Activated naive CD8-positive, alpha-beta T cell treated with anti-CD3 and anti-CD28 coated beads, Interleukin-2, amount 50 U/mL, for 24 hours (primary cell): ENCODE measurements around the gene TATDN3.
A peak's percentile ranks its signal among the peaks of the same experiment; 100 is the strongest.

ENCODE experiments used
- ATAC-seq: fragments of 150-1000 bp; cut with Tn5 transposase; one replicate; pipeline ENCODE4 v1.10.0; 2021
- DNase-seq: peaks from one replicate; pipeline ENCODE4 v3.0.0; 2021
- H3K27ac Mint-ChIP-seq: one replicate; pipeline ENCODE4 v1.8.0; 2021; ENCODE audit warnings: mild to moderate bottlenecking, mixed read lengths
- H3K27me3 Mint-ChIP-seq: one replicate; pipeline ENCODE4 v1.8.0; 2021; ENCODE audit warnings: mixed read lengths
- H3K36me3 Mint-ChIP-seq: one replicate; pipeline ENCODE4 v1.8.0; 2021; ENCODE audit warnings: low read depth, mixed read lengths
- H3K4me1 Mint-ChIP-seq: one replicate; pipeline ENCODE4 v1.8.0; 2021; ENCODE audit warnings: mixed read lengths
- H3K4me3 Mint-ChIP-seq: one replicate; pipeline ENCODE4 v1.8.0; 2021; ENCODE audit warnings: mild to moderate bottlenecking, moderate library complexity, mixed read lengths
- H3K9me3 Mint-ChIP-seq: one replicate; pipeline ENCODE4 v1.8.0; 2021; ENCODE audit warnings: mixed read lengths

The TATDN3 gene

DNA sequence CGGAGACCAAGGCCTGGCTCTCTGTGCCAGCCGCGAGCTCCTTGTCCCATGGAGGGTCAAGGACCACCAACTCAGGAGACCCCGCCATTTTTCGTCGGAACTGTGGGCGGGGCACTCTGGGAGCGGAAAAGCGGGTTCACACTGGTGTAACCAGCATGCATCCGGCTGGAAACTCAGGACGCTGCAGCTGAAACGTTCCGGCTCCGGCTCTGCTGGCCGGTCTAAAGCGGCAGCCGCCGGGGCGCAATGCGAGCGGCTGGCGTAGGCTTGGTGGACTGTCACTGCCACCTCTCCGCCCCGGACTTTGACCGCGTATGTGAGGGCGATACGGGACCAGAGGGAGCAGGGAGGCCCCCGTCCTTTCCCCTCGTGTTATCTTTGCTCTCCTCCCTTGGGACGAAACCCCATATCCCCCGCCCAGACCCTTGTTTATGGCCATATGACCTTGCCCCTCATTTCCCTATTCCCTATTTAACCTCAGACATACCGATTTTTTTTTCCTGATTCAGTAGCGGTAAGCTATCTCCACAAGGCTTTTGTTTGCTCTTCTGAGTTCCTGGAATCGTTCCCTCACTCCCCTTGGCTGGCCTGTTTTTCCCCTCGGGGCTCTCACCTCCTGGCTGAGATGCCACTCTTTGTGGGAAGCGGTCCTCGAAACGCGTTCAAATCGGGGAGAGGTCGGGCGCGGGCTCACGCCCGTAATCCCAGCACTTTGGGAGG, at the start of gene TATDN3, which contains the start of gene NSL1:
Gene TATDN3, plus strand, starts transcription at position 219 of the 720 bp plus-strand sequence. Its CDS starts 28 bp downstream, at position 247.
Gene NSL1, minus strand, starts transcription at position 102 of the 720 bp plus-strand sequence. Its CDS starts 14 bp downstream, at position 88.
- DNase-seq: peak; percentile 99
- no peaks in the 10 kb centered on the region for H3K27me3 Mint-ChIP-seq
- H3K36me3 Mint-ChIP-seq: peaks cover 17% of the 10 kb centered on the region
- ATAC-seq: peak; percentile 95
- H3K9me3 Mint-ChIP-seq: no peaks in the 10 kb centered on the region
- H3K4me3 Mint-ChIP-seq: peak within 1 kb of the TSS; percentile 97
- peaks cover 36% of the 10 kb centered on the region for H3K4me1 Mint-ChIP-seq
- H3K27ac Mint-ChIP-seq: peak within 1 kb of the TSS; percentile 94

DNA sequence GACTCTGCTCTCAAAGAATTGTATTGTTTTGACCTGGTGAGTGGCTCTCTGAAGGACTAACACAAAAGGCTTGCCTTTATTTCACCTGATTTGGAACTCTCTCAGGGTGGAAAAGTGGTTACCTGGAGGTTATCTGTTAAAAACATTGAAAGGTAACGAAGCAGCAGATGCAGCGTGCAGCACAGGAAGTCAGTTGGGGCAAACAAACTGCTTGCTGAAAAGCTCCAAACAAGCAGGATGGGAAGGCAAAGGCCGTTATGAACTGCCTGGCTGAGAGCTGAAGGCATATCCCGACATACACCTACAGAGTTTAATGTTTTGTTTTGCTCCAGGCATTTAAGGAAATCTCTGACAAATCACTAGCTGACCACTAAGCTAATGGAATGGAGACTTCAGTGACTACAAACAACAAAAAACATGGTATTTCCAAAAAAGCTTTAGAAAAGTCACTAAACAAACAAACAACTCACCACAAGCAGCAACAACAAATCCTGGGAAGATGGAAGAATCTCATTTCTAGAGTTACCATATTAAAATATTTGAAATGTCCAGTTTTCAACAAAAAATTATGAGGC, 47.7 kb upstream of the TATDN3 start:
- Mint-ChIP-seq H3K36me3 (peaks cover 20% of the 10 kb centered on the region), H3K4me3 (no peak overlapping the region), H3K27me3 (no peaks in the 10 kb centered on the region), H3K4me1 (peaks cover 40% of the 10 kb centered on the region), H3K9me3 (peaks cover 9% of the 10 kb centered on the region), H3K27ac (no peak overlapping the region)
- DNase-seq: no peak
- ATAC-seq: no peak

DNA sequence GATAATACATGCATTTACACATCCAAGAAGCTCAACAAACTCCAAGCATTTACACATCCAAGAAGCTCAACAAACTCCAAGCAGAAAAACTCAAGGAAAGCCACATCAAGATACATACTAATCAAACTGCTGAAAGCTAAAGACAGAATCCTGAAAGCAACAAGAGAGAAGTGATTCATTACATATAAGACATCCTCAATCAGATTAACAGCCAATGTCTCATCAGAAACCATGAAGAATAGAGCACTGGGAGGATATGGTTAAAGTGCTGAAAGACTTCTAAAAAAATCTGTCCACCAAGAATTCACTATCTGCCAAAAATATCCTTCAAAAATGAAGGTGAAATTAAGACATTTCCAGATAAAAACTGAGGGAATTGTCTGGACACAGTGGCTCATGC, 46.4 kb upstream of the TATDN3 start:
- Mint-ChIP-seq H3K4me3 (no peak overlapping the region), H3K27me3 (no peaks in the 10 kb centered on the region), H3K4me1 (peaks cover 39% of the 10 kb centered on the region), H3K27ac (no peak overlapping the region), H3K36me3 (peaks cover 20% of the 10 kb centered on the region), H3K9me3 (peaks cover 9% of the 10 kb centered on the region)
- ATAC-seq (no peak), DNase-seq (no peak)

GRCh38 chr1:212746546-212746945, 45.1 kb upstream of the TATDN3 start:
- Mint-ChIP-seq H3K9me3 (peaks cover 4% of the 10 kb centered on the region), H3K27me3 (no peaks in the 10 kb centered on the region), H3K4me1 (peaks cover 40% of the 10 kb centered on the region), H3K36me3 (peaks cover 15% of the 10 kb centered on the region), H3K27ac (no peak overlapping the region), H3K4me3 (no peak overlapping the region)
- DNase-seq (no peak), ATAC-seq (no peak)

- Mint-ChIP-seq H3K27ac (peak overlapping the region; percentile 77), H3K4me3 (peak overlapping the region; percentile 32), H3K9me3 (no peaks in the 10 kb centered on the region), H3K36me3 (peaks cover 2% of the 10 kb centered on the region), H3K4me1 (peaks cover 56% of the 10 kb centered on the region), H3K27me3 (no peaks in the 10 kb centered on the region)
- ATAC-seq (peak; percentile 27), DNase-seq (no peak)
These were observed 41.7 kb upstream of the TATDN3 start for GRCh38 chr1:212749821-212750535.

GRCh38 chr1:212752252-212752933, 39.3 kb upstream of the TATDN3 start:
- ATAC-seq: peak; percentile 50
- H3K27me3 Mint-ChIP-seq: no peaks in the 10 kb centered on the region
- DNase-seq: no peak
- peaks cover 50% of the 10 kb centered on the region for H3K4me1 Mint-ChIP-seq
- H3K36me3 Mint-ChIP-seq: peaks cover 2% of the 10 kb centered on the region
- peak overlapping the region; percentile 43 for H3K4me3 Mint-ChIP-seq
- peak overlapping the region; percentile 37 for H3K27ac Mint-ChIP-seq
- no peaks in the 10 kb centered on the region for H3K9me3 Mint-ChIP-seq

GRCh38 chr1:212752934-212753497, 38.7 kb upstream of the TATDN3 start:
- peaks cover 50% of the 10 kb centered on the region for H3K4me1 Mint-ChIP-seq
- peak; percentile 30 for ATAC-seq
- no peaks in the 10 kb centered on the region for H3K27me3 Mint-ChIP-seq
- H3K27ac Mint-ChIP-seq: peak overlapping the region; percentile 37
- peaks cover 2% of the 10 kb centered on the region for H3K36me3 Mint-ChIP-seq
- no peaks in the 10 kb centered on the region for H3K9me3 Mint-ChIP-seq
- no peak for DNase-seq
- H3K4me3 Mint-ChIP-seq: peak overlapping the region; percentile 43

GRCh38 chr1:212753749-212754148, 37.9 kb upstream of the TATDN3 start:
- DNase-seq (no peak), ATAC-seq (no peak)
- Mint-ChIP-seq H3K4me1 (peaks cover 50% of the 10 kb centered on the region), H3K36me3 (peaks cover 2% of the 10 kb centered on the region), H3K9me3 (no peaks in the 10 kb centered on the region), H3K27ac (peak overlapping the region; percentile 65), H3K4me3 (peak overlapping the region; percentile 22), H3K27me3 (no peaks in the 10 kb centered on the region)

DNA sequence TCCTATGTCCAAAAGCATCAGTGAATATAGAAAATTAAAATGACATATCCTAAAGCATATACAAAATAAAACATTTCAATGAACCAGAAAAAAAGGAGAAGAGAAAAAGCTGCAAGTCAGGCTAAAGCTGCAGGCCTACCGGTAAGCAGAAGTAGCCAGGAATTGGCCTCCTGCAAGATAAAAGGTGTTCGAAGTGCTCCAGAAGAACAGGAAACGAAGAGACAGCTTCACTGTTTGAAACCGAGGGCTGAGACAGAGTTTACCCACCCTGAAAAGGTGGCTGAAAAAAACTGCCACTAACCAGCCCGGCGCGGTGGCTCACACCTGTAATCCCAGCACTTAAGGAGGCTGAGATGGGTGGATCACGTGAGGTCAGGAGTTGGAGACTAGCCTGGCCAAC, 37.5 kb upstream of the TATDN3 start:
- no peaks in the 10 kb centered on the region for H3K9me3 Mint-ChIP-seq
- H3K27me3 Mint-ChIP-seq: no peaks in the 10 kb centered on the region
- H3K36me3 Mint-ChIP-seq: peaks cover 2% of the 10 kb centered on the region
- no peak for ATAC-seq
- H3K27ac Mint-ChIP-seq: peak overlapping the region; percentile 65
- DNase-seq: no peak
- H3K4me1 Mint-ChIP-seq: peaks cover 49% of the 10 kb centered on the region
- peak overlapping the region; percentile 22 for H3K4me3 Mint-ChIP-seq

DNA sequence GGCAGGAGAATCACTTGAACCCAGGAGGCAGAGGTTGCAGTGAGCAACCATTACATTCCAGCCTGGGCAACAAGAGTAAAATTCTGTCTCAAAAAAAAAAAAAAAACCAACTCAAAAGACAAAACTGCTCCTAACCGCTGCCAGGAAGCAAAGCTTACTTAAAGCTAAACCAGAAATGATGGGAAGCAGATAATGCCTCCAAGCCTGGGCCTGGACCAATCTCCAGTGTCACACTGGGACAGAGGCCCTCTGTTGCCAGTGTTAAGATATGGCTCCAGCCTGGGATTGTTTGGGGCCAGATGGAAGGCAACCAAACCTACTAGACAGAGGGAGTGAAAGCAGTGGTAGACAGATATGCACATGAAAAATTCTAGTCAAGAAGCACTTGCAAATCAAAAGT, 37.0 kb upstream of the TATDN3 start:
- peaks cover 45% of the 10 kb centered on the region for H3K4me1 Mint-ChIP-seq

DNA sequence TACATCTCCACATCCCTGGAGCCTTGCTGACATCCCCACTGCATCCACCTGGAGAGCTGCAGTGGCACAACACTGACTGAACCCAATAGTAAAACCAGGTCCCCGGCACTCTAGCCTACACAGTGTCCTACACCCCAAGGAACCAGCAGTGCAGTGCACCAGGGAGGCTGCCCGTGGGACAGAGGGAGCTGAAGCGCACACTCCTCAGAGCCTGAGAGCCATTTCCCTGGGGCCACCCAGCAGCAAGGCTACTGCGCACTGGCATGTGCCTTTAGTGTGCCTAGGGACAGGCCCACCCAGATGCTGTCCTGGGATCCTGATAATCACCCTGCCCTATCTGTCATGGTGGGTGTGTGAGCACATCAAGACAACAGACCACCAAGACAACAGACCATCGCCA, 32.0 kb upstream of the TATDN3 start:
- peaks cover 13% of the 10 kb centered on the region for H3K4me1 Mint-ChIP-seq
- no peaks in the 10 kb centered on the region for H3K9me3 Mint-ChIP-seq
- H3K36me3 Mint-ChIP-seq: peaks cover 12% of the 10 kb centered on the region
- DNase-seq (no peak), ATAC-seq (no peak)
- no peak overlapping the region for H3K27ac Mint-ChIP-seq
- H3K27me3 Mint-ChIP-seq: no peaks in the 10 kb centered on the region
- no peak overlapping the region for H3K4me3 Mint-ChIP-seq

More for the DNA sequence above, 37.0 kb upstream of the TATDN3 start:
- H3K27me3 Mint-ChIP-seq: no peaks in the 10 kb centered on the region
- no peak overlapping the region for H3K4me3 Mint-ChIP-seq
- H3K9me3 Mint-ChIP-seq: no peaks in the 10 kb centered on the region
- ATAC-seq: no peak
- no peak for DNase-seq
- H3K27ac Mint-ChIP-seq: no peak overlapping the region
- H3K36me3 Mint-ChIP-seq: peaks cover 2% of the 10 kb centered on the region

DNA sequence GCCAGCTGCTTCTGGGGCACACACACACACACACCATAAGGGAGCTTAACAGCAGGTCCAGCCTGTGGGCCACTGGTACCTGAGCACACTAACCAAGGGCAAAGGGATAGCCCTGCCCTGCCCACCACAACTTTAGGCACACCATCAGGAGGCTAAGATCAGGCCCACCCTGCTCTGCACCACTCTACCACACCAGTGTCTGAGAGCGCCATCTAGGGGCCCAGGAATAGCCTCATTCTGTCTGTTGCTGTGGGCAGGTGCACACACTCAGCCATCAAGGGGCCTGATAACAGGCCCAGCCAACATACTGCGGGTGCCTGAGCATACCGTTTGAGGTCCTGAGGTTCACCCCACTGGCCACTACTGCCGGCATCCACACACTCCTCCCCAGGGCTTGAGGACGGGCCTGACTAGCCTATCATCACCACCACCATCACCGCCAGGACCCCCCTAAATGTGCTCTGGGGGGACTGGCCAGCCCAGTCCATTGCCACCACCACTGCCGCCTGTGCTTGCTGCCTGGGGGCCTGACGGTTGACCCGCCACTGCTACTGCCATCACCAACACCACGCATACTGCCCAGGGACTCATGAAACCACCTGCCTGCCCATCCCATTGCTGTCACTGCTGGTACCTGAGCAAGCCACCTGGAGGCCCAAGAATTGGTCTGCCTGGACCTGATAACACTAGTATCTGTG, 31.4 kb upstream of the TATDN3 start:
- H3K36me3 Mint-ChIP-seq: peaks cover 17% of the 10 kb centered on the region
- no peaks in the 10 kb centered on the region for H3K27me3 Mint-ChIP-seq
- ATAC-seq: peak; percentile 97
- no peaks in the 10 kb centered on the region for H3K9me3 Mint-ChIP-seq
- no peak overlapping the region for H3K4me3 Mint-ChIP-seq
- DNase-seq: peak; percentile 68
- peaks cover 16% of the 10 kb centered on the region for H3K4me1 Mint-ChIP-seq
- H3K27ac Mint-ChIP-seq: no peak overlapping the region

- peaks cover 17% of the 10 kb centered on the region for H3K4me1 Mint-ChIP-seq
- ATAC-seq: no peak
- peaks cover 34% of the 10 kb centered on the region for H3K36me3 Mint-ChIP-seq
- no peaks in the 10 kb centered on the region for H3K27me3 Mint-ChIP-seq
- H3K4me3 Mint-ChIP-seq: no peak overlapping the region
- H3K27ac Mint-ChIP-seq: no peak overlapping the region
- DNase-seq: no peak
- H3K9me3 Mint-ChIP-seq: peaks cover 13% of the 10 kb centered on the region
These were observed 29.5 kb upstream of the TATDN3 start for GRCh38 chr1:212762234-212762633.

- no peak overlapping the region for H3K27ac Mint-ChIP-seq
These were observed 28.9 kb upstream of the TATDN3 start for GRCh38 chr1:212762839-212763238.

More at GRCh38 chr1:212762839-212763238, 28.9 kb upstream of the TATDN3 start:
- Mint-ChIP-seq H3K4me1 (peaks cover 21% of the 10 kb centered on the region), H3K9me3 (peaks cover 19% of the 10 kb centered on the region), H3K36me3 (peaks cover 41% of the 10 kb centered on the region), H3K4me3 (no peak overlapping the region), H3K27me3 (no peaks in the 10 kb centered on the region)
- ATAC-seq: no peak
- DNase-seq: no peak
